Lower leg skin (tissue), 4 donors: Measurements from ENCODE around the gene PSMB3. TPM values are rescaled to one million over a fixed set of nuclear protein-coding genes. Genes with fewer than 3 reads are reported as not detected.

Experiments
- DNase-seq, 2 donors: peaks; one replicate each; pipeline ENCODE4 v3.0.0-alpha.2; 2019; ENCODE audit warnings: low spot score in 2 of 2
- H3K4me3 ChIP-seq: fragments of 200-600 bp; sonication (generic); 2 replicates; pipeline ENCODE4 v1.5.1; 2017; ENCODE audit warnings: mild to moderate bottlenecking, low read depth; ENCODE audit not compliant: poor library complexity, severe bottlenecking
- CTCF ChIP-seq, 3 donors: fragments of 450-650 bp; IDR thresholded peaks; one replicate each; pipeline ENCODE4 v1.5.1; 2016; ENCODE audit warnings: antibody characterized with exemption in 3 of 3, mild to moderate bottlenecking in 3 of 3, moderate library complexity in 2 of 3
- POLR2A ChIP-seq, 2 donors: fragments of 450-650 bp; IDR thresholded peaks; one replicate each; pipeline ENCODE4 v1.6.1; 2016 to 2017; ENCODE audit warnings: antibody characterized with exemption in 2 of 2, mild to moderate bottlenecking in 1 of 2, moderate library complexity in 1 of 2
- WGBS, 2 donors: methylation state at CpG; one replicate each; pipeline ENCODE4 v1.1.5; 2018; 5-methylcytosine and 5-hydroxymethylcytosine counted together
- intact Hi-C: fragments of 100-400 bp; cut with DNase I; formaldehyde crosslinking; loops from one replicate; pipeline ENCODE4 v1.15.0; 2023; ENCODE audit warnings: low total_unique reads
- total RNA-seq, 4 donors: library from RNA; depleted of rRNA; stranded (reverse); fragments of >200 nt; gene quantifications; one replicate each; pipeline ENCODE4 v1.1.0, GENCODE V29; 2016

PSMB3 gene
- total RNA-seq, 4 donors from 2014 or later = 115 to 149 (median 139) TPM

GRCh38 chr17:38735161-38735997 lies 17.2 kb upstream of the PSMB3 start:
- WGBS, 2 donors = 43 to 48% methylated on average over 23 of the region's 23 CpGs
- TF ChIP-seq POLR2A (IDR thresholded peaks at IDR 0.05) (no peak), CTCF (IDR thresholded peaks at IDR 0.05) (no peak)
- intact Hi-C loops = loop anchor here (2.0 kb wide), 1 partner anchor 55 kb away; no protein-coding TSS in a partner anchor
- DNase-seq = peak in 1 of 2 donors; percentile 92
- no peak overlapping the region for H3K4me3 ChIP-seq

DNA sequence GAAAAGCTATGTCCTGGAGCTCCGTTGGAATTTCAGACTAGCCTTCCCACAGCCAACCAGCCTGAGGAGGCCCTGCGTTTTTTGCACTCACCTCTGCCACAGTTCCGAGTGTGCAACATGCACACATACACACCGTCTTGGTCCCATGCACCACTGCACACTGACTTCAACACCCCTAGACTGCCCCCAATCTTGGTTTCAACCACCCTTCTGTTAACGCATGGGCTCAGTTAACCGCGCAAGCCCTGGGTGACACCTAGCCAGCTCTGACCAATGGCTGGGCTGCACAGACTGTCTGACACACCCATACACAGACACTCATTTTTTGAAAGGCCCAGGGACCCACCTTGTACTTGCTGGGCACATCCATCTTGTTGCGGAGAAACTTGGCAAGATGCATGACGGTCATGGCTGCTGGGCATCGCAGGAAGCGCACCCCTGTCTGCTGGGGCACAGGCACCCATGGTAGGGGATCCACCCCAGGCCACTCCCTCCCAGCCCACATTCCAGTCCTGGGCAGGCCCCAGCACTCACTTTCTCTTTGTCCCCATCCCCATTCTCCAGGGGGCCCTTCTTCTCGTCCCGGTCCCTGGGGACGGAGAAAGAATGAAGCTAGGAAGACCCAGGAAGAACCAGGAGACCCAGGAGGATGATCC lies 14.4 kb upstream of the PSMB3 start:
- TF ChIP-seq POLR2A (IDR thresholded peaks at IDR 0.05) (no peak), CTCF (IDR thresholded peaks at IDR 0.05) (no peak)
- 80 to 89% methylated on average over 14 of the region's 14 CpGs for WGBS, 2 donors
- DNase-seq = no peak
- H3K4me3 ChIP-seq = no peak overlapping the region
- intact Hi-C loops = no loop called here

DNA sequence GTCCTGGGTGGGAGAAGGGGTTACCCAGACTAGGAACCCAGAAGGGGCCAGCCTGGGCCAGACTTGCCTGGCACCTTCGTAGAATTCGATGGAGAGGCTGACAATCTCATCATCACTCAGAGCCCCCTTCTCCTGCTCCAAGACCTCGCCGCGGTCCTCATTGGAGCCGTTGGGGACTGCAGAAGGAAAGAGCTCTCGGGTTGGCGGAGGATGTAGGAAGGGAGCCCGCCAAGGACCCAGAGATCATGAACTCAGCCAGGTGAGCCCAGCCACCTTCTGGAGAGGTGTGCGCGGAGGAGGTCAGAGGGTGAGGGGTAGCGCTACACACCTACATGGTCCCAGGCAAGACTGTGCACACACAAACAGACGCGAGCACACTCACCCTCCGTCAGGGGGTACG lies 13.9 kb upstream of the PSMB3 start:
- TF ChIP-seq POLR2A (IDR thresholded peaks at IDR 0.05) (no peak), CTCF (IDR thresholded peaks at IDR 0.05) (no peak)
- WGBS, 2 donors = 91 to 95% methylated on average over 16 of the region's 16 CpGs
- intact Hi-C loops = no loop called here
- no peak overlapping the region for H3K4me3 ChIP-seq
- no peak for DNase-seq

GRCh38 chr17:38739305-38739704 lies 13.2 kb upstream of the PSMB3 start:
- WGBS, 2 donors = 86 to 93% methylated on average over 11 to 14 of the region's 14 CpGs
- intact Hi-C loops = no loop called here
- TF ChIP-seq POLR2A (IDR thresholded peaks at IDR 0.05) = no peak
- no peak for TF ChIP-seq CTCF (IDR thresholded peaks at IDR 0.05)
- no peak overlapping the region for H3K4me3 ChIP-seq
- DNase-seq = no peak

DNA sequence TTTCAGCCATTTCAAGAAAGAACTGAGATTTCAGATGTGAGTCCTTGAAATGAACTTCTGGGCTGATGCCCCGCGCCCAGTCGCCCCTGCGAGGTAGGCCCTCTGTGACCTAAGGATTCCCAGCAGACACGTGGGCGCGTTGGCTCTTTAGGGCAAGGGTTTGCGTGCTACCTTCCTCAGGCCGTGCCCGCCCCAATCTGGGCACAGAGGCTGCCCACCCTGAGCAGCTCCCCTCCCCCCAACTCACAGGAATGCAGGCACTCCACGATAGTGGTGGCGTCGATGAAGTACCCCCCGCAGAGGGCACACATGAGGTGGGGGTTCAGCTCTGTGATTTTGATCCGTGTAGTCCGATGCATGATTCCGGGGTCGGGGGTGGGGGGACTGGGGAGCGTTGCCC lies 12.5 kb upstream of the PSMB3 start:
- 90 to 91% methylated on average over 18 to 19 of the region's 19 CpGs for WGBS, 2 donors
- no peak overlapping the region for H3K4me3 ChIP-seq
- intact Hi-C loops = no loop called here
- no peak for DNase-seq
- no peak for TF ChIP-seq POLR2A (IDR thresholded peaks at IDR 0.05)

- WGBS, 2 donors = 70 to 85% methylated on average over 4 of the region's 4 CpGs
These were observed 11.7 kb upstream of the PSMB3 start for GRCh38 chr17:38740806-38741205.

More at GRCh38 chr17:38740806-38741205, 11.7 kb upstream of the PSMB3 start:
- no peak overlapping the region for H3K4me3 ChIP-seq
- no peak for DNase-seq
- intact Hi-C loops = no loop called here
- TF ChIP-seq CTCF (IDR thresholded peaks at IDR 0.05) (no peak), POLR2A (IDR thresholded peaks at IDR 0.05) (no peak)
